Measurements from ENCODE around the gene BABAM1.

DNA sequence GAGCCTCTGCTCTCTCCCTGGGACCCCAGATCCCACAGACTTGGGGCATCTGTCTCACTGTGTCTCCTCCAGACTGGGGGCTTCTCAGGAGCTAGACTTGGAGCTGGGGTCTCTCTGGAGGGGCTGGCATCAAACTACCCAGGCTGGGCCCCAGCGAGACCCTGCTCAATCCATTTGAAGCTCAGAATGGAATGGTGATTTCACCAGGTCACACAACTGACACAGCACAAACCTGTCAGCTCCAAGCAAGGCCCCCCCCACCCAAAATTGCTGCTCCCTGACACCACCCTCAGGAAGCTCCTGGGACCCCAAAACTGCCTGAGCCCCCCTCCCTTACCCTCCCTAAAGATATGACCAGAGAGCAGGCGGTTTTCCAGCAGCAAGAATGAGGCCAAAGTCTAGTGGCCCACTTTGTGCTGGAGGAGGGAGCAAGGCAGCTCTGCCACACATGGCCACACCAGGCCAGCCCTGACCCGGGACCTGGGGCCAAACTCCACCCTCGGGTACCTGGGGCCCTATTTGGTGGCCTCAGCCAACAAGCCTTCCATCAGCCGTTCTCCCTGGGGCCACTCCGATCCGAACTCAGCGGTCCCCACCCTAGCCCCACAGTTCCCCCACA, 23.9 kb upstream of the BABAM1 start:
- TF ChIP-seq EZH2 (IDR thresholded peaks at IDR 0.05; ENCODE audit: low read length) = no peak
- TF ChIP-seq, protein P1, sequence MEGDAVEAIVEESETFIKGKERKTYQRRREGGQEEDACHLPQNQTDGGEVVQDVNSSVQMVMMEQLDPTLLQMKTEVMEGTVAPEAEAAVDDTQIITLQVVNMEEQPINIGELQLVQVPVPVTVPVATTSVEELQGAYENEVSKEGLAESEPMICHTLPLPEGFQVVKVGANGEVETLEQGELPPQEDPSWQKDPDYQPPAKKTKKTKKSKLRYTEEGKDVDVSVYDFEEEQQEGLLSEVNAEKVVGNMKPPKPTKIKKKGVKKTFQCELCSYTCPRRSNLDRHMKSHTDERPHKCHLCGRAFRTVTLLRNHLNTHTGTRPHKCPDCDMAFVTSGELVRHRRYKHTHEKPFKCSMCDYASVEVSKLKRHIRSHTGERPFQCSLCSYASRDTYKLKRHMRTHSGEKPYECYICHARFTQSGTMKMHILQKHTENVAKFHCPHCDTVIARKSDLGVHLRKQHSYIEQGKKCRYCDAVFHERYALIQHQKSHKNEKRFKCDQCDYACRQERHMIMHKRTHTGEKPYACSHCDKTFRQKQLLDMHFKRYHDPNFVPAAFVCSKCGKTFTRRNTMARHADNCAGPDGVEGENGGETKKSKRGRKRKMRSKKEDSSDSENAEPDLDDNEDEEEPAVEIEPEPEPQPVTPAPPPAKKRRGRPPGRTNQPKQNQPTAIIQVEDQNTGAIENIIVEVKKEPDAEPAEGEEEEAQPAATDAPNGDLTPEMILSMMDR (optimal IDR thresholded peaks at IDR 0.05 in 1 of 3, IDR thresholded peaks at IDR 0.05 in 1 of 3, conservative IDR thresholded peaks at IDR 0.05 in 1 of 3; ENCODE audit: extremely low read depth in 1 of 3, insufficient read depth in 2 of 3, low read length in 3 of 3) = no peak

All from keratinocyte (primary cell).